Measurements from ENCODE around the gene PTOV1. TPM values are rescaled to one million over a fixed set of nuclear protein-coding genes. Genes with fewer than 3 reads are reported as not detected.

The PTOV1 gene
- total and polyA plus RNA-seq, 7 donors, result 52.2 to 105 (median 63.8) TPM

DNA sequence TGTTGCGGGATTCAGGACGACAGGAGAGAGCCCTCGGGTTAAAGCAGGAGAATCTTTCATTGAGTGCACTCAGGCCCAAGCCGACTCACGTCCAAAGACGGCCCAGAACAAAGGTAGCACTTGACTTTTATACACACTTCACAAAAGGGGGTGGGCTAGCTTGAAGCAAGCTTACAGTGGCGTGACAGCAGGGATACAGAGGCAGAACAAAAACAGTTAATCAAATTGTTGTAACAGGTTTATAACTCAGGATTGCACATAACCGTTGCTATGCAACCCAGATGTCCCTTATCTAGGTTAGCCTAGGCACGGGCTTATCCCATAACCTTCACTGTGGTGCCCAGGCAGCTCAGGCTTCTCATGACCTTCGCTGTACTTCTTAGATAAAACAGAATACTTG is 30.8 kb upstream of the PTOV1 start:
- peaks cover 0 to 30% (median 7%) of the 10 kb centered on the region in 4 donors for H3K36me3 ChIP-seq
- H3K4me3 ChIP-seq, result no peak overlapping the region
- DNase-seq, result no peak
- H3K9me3 ChIP-seq, result no peaks in the 10 kb centered on the region
- TF ChIP-seq EP300 (IDR thresholded peaks at IDR 0.05) (no peak), POLR2AphosphoS5 (IDR thresholded peaks at IDR 0.05) (no peak), POLR2A (IDR thresholded peaks at IDR 0.05) (no peak)
- TF ChIP-seq, protein P1, sequence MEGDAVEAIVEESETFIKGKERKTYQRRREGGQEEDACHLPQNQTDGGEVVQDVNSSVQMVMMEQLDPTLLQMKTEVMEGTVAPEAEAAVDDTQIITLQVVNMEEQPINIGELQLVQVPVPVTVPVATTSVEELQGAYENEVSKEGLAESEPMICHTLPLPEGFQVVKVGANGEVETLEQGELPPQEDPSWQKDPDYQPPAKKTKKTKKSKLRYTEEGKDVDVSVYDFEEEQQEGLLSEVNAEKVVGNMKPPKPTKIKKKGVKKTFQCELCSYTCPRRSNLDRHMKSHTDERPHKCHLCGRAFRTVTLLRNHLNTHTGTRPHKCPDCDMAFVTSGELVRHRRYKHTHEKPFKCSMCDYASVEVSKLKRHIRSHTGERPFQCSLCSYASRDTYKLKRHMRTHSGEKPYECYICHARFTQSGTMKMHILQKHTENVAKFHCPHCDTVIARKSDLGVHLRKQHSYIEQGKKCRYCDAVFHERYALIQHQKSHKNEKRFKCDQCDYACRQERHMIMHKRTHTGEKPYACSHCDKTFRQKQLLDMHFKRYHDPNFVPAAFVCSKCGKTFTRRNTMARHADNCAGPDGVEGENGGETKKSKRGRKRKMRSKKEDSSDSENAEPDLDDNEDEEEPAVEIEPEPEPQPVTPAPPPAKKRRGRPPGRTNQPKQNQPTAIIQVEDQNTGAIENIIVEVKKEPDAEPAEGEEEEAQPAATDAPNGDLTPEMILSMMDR (IDR thresholded peaks at IDR 0.05), result no peak
- no peak overlapping the region for H3K27ac ChIP-seq
- 41 to 77% methylated on average over 10 of the region's 10 CpGs for WGBS, 2 donors
- peaks cover 0 to 30% (median 28%) of the 10 kb centered on the region in 4 donors for H3K4me1 ChIP-seq
- H3K27me3 ChIP-seq, result no peaks in the 10 kb centered on the region
- intact Hi-C loops (cut with DNase I), result no loop called here

DNA sequence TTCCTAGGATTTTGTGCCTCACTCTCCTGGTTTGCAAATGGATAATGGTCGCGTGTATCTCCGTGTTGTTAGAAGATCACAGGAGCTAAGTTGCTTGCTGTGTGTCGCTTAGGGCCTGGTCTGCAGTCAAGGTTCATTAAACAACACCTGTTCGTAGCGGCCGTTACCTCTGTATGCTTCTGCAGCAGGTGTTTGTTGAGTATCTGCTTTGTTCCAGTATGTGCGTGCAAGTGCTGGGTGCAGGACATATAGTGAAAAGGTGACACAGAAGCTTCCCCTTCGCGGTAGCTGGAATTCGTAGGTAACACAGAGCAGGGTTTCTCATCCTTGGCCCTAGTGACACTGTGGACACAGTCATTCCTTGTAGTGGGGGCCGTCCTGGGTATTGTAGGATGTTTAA is 27.5 kb upstream of the PTOV1 start:
- Histone ChIP-seq H3K4me1 (peaks cover 0 to 25% (median 20%) of the 10 kb centered on the region in 4 donors), H3K27me3 (no peaks in the 10 kb centered on the region), H3K27ac (no peak overlapping the region), H3K36me3 (peaks cover 0 to 46% (median 8%) of the 10 kb centered on the region in 4 donors), H3K9me3 (no peaks in the 10 kb centered on the region), H3K4me3 (no peak overlapping the region)
- no peak for DNase-seq
- WGBS, 2 donors, result 87 to 93% methylated on average over 12 of the region's 12 CpGs
- intact Hi-C loops (cut with DNase I), result no loop called here
- TF ChIP-seq POLR2A (IDR thresholded peaks at IDR 0.05), result no peak
- TF ChIP-seq EP300 (IDR thresholded peaks at IDR 0.05), result no peak
- TF ChIP-seq, protein P1 (IDR thresholded peaks at IDR 0.05), result no peak
- TF ChIP-seq POLR2AphosphoS5 (IDR thresholded peaks at IDR 0.05), result no peak

DNA sequence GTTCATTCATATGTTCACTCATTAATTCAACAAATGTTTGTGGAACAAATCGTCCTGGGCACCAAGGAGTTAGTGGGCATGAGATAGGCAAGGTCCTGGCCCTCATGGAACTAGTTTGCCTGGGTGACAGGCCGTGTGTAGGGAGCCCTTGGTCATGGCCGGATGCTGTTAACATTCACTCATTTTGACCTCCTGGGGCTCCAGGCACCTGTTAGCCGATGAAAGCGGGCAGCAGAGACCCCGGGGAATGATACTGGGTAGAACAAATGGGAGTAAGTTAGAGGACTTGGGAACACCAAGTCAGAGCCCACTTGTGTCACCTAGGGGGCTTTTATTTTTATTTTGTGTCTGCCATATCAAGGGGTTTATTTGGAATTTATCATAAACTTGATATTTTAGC is 26.3 kb upstream of the PTOV1 start:
- Histone ChIP-seq H3K36me3 (peaks cover 0 to 58% (median 14%) of the 10 kb centered on the region in 4 donors), H3K27me3 (no peaks in the 10 kb centered on the region), H3K4me3 (no peak overlapping the region), H3K9me3 (no peaks in the 10 kb centered on the region), H3K27ac (no peak overlapping the region), H3K4me1 (peaks cover 0 to 13% (median 9%) of the 10 kb centered on the region in 4 donors)
- 90 to 93% methylated on average over 6 of the region's 6 CpGs for WGBS, 2 donors
- intact Hi-C loops (cut with DNase I), result no loop called here
- TF ChIP-seq POLR2AphosphoS5 (IDR thresholded peaks at IDR 0.05) (no peak), POLR2A (IDR thresholded peaks at IDR 0.05) (no peak), EP300 (IDR thresholded peaks at IDR 0.05) (no peak)
- TF ChIP-seq, protein P1 (IDR thresholded peaks at IDR 0.05), result no peak
- no peak for DNase-seq

DNA sequence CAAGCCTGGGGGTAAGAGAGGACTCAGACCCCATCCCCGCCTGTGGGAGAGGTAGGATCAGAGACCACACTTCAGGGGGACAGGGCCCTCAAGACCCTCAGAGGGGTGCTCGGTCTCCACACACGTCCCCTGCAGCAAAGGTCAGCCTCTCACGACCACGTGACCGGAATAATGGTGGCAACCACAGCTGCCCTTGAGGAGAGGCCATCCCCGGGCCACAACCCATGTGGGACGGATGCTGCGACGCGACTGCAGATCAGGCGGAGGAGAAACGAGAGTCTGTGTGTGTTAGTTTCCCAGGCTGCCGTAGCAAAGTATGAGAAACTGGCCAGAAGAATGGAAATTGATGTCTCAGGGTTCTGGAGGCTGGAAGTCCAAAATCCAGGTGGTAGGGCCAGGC is 23.9 kb upstream of the PTOV1 start:
- H3K27me3 ChIP-seq, result no peaks in the 10 kb centered on the region
- H3K9me3 ChIP-seq, result no peaks in the 10 kb centered on the region
- peaks cover 11 to 69% (median 38%) of the 10 kb centered on the region in 4 donors for H3K36me3 ChIP-seq
- intact Hi-C loops (cut with DNase I), result no loop called here
- no peak for DNase-seq
- no peaks in the 10 kb centered on the region for H3K4me1 ChIP-seq
- no peak overlapping the region for H3K27ac ChIP-seq
- TF ChIP-seq EP300 (IDR thresholded peaks at IDR 0.05), result no peak
- TF ChIP-seq, protein P1 (IDR thresholded peaks at IDR 0.05), result no peak
- TF ChIP-seq POLR2A (IDR thresholded peaks at IDR 0.05), result no peak
- TF ChIP-seq POLR2AphosphoS5 (IDR thresholded peaks at IDR 0.05), result no peak
- no peak overlapping the region for H3K4me3 ChIP-seq
- 93 to 95% methylated on average over 14 of the region's 14 CpGs for WGBS, 2 donors

DNA sequence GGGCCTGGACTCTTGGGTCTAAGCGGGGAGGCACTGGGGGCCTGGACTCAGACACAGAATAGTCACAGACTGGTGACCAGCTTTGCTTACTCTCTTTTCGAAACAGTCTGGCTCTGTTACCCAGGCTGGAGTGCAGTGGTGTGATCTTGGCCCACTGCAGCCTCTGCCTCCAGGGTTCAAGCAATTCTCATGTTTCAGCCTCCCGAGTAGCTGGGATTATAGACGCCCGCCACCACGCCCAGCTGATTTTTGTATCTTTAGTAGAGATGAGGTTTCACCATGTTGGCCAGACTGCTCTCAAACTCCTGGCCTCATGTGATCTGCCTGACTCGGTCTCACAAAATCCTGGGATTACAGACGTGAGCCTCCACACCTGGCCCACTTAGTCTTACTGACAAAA is 21.8 kb upstream of the PTOV1 start:
- no peaks in the 10 kb centered on the region for H3K27me3 ChIP-seq
- DNase-seq, result no peak
- TF ChIP-seq, protein P1 (IDR thresholded peaks at IDR 0.05), result no peak
- TF ChIP-seq EP300 (IDR thresholded peaks at IDR 0.05), result no peak
- TF ChIP-seq POLR2A (IDR thresholded peaks at IDR 0.05), result no peak
- no peak for TF ChIP-seq POLR2AphosphoS5 (IDR thresholded peaks at IDR 0.05)
- no peaks in the 10 kb centered on the region for H3K4me1 ChIP-seq
- peaks cover 23 to 75% (median 52%) of the 10 kb centered on the region in 4 donors for H3K36me3 ChIP-seq
- H3K27ac ChIP-seq, result no peak overlapping the region
- WGBS, 2 donors, result 90% methylated on average over 8 of the region's 8 CpGs
- no peaks in the 10 kb centered on the region for H3K9me3 ChIP-seq
- H3K4me3 ChIP-seq, result no peak overlapping the region
- intact Hi-C loops (cut with DNase I), result no loop called here
